Measurements from ENCODE around the gene PRRC2B. TPM values are rescaled to one million over a fixed set of nuclear protein-coding genes. Genes with fewer than 3 reads are reported as not detected.
"Not testable (repeated sequence)": the region's sequence is repeated elsewhere in the genome, so short reads cannot be mapped to it uniquely, and the experiment has no call there.

The PRRC2B gene
- total RNA-seq, 2 donors from 2014 or later: 136 to 157 TPM

DNA sequence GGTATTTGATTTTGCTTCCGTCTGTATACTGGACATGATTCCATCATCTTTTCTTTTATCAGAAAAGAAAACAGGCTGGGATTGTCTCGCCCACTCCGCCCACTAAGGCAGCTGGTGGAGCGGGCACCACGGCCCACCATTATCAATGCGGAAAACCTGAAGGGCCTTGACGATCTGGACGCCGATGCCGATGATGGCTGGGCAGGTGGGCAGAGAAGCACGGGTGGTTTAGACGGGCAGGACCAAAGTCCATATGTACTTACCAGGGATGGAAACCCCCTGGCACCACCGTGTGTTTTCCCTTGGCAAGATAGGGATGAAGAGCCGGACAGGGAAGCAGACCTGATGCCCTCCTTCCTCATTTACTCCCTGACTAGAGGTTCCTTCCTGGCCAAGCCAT, 53.7 kb downstream of the PRRC2B start:
- peaks cover 100% of the 10 kb centered on the region for H3K36me3 Mint-ChIP-seq (ENCODE audit: low read depth)

DNA sequence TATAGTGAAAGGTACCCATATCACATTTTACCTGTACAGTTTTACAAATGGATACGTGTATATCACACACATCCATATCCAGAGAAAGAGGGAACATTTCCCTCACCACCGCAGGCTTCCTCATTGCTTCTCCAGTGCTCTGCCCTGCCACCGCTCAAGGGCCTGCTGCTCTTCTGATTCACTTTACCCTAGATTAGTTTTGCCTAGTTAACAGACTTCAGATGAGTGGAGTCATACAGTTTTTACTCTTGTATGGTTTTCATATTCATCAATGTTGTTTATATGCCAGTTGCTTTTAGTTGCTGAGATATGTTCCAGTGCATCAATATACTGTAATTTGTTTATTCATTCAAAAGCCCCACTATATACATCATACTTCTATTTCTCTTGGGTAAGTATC, 54.9 kb downstream of the PRRC2B start:
- Mint-ChIP-seq H3K27ac (peak overlapping the region; percentile 92), H3K9me3 (no peaks in the 10 kb centered on the region), H3K27me3 (no peaks in the 10 kb centered on the region), H3K4me1 (peaks cover 21% of the 10 kb centered on the region), H3K4me3 (peak overlapping the region; percentile 48), H3K36me3 (ENCODE audit: low read depth) (peaks cover 95% of the 10 kb centered on the region)
- peak; percentile 86 for ATAC-seq (replicated peaks)

More for the DNA sequence above, 53.7 kb downstream of the PRRC2B start:
- H3K27me3 Mint-ChIP-seq: no peaks in the 10 kb centered on the region
- no peak for ATAC-seq (replicated peaks)
- H3K4me1 Mint-ChIP-seq: peaks cover 15% of the 10 kb centered on the region
- H3K4me3 Mint-ChIP-seq: no peak overlapping the region
- peak overlapping the region; percentile 42 for H3K27ac Mint-ChIP-seq
- H3K9me3 Mint-ChIP-seq: no peaks in the 10 kb centered on the region

DNA sequence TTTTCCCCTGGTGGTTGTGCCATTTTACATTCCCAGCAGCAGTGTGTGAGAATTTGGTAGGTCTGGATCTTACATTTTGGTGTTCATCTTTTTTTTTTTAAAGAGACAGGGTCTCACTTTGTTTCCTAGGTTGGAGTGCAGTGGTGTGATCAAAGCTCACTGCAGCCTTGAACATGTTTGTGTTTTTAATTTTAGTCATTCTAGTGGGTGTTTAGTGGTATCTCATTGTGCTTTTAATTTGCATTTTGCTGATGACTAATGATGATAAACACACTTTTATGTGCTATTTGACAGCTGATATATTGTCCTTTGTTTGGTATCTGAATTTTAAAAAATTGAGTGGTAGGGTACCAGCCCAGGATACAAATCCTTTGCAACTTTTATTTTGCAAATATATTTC, 55.4 kb downstream of the PRRC2B start:
- Mint-ChIP-seq H3K27ac (peak overlapping the region; percentile 92), H3K27me3 (no peaks in the 10 kb centered on the region)

DNA sequence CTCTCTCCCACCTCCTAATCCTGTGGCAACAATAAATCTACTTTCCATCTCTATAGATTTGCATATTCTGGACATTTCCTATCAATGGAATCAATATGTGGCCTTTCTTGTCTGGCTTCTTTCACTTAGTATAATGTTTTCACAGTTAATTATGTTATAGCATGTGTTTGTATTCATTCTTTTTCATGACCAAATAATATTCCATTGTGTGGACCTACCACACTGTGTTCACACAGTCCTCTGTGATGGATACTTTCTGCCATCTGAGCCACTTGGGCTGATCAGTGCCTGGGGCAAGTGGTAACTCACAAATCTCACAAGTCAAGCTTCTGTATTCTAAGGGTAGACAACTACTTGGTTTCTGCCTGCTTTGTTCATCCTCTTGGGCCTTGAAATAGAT, 60.1 kb downstream of the PRRC2B start:
- Mint-ChIP-seq H3K27ac (peak overlapping the region; percentile 86), H3K36me3 (ENCODE audit: low read depth) (peaks cover 95% of the 10 kb centered on the region), H3K4me3 (peak overlapping the region; percentile 38), H3K9me3 (no peaks in the 10 kb centered on the region), H3K4me1 (peaks cover 25% of the 10 kb centered on the region), H3K27me3 (no peaks in the 10 kb centered on the region)
- ATAC-seq (replicated peaks): no peak

More for the DNA sequence above, 55.4 kb downstream of the PRRC2B start:
- peak; percentile 81 for ATAC-seq (replicated peaks)
- Mint-ChIP-seq H3K36me3 (ENCODE audit: low read depth) (peaks cover 95% of the 10 kb centered on the region), H3K4me3 (peak overlapping the region; percentile 48), H3K9me3 (no peaks in the 10 kb centered on the region), H3K4me1 (peaks cover 21% of the 10 kb centered on the region)

DNA sequence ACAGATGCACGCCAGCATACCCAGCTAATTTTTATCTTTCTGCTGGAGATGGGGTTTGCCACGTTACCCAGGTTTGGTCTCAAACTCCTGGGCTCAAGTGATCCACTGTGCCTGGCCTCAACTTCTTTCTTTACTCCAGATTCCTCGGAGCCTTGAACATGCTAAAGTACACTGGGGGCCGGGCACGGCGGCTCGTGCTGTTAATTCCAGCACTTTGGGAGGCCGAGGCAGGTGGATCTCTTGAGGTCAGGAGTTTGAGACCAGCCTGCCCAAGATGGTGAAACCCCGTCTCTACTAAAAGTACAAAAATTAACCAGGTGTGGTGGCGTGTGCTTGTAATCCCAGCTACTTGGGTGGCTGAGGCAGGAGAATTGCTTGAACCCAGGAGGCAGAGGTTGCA, 61.8 kb downstream of the PRRC2B start:
- not testable (repeated sequence) for ATAC-seq (replicated peaks); H3K27me3 Mint-ChIP-seq; H3K27ac Mint-ChIP-seq; H3K4me3 Mint-ChIP-seq; H3K9me3 Mint-ChIP-seq
- Mint-ChIP-seq H3K36me3 (ENCODE audit: low read depth) (peaks cover 95% of the 10 kb centered on the region), H3K4me1 (peaks cover 21% of the 10 kb centered on the region)

DNA sequence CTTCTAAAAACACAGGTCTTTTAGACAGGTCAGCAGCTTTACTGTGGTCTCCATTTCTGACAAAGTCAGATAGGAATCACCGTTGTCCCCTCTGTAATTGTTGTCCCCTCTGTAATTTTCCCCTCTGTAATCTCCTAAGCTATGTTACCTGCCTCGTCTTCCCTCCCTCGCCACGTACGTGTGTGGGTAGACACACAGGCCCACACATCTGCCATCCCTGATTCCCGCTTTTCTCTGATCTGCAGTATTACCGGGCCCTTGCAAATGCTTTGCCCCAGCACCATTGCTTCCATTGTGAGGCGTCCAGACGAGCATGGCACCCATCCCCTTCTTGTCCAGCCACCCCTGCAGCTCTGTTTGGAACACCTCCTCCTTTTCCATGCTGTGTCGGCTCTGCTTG, 63.9 kb downstream of the PRRC2B start:
- Mint-ChIP-seq H3K4me1 (peaks cover 18% of the 10 kb centered on the region), H3K36me3 (ENCODE audit: low read depth) (peaks cover 93% of the 10 kb centered on the region), H3K27me3 (no peaks in the 10 kb centered on the region), H3K27ac (no peak overlapping the region), H3K4me3 (no peak overlapping the region), H3K9me3 (no peaks in the 10 kb centered on the region)
- no peak for ATAC-seq (replicated peaks)

DNA sequence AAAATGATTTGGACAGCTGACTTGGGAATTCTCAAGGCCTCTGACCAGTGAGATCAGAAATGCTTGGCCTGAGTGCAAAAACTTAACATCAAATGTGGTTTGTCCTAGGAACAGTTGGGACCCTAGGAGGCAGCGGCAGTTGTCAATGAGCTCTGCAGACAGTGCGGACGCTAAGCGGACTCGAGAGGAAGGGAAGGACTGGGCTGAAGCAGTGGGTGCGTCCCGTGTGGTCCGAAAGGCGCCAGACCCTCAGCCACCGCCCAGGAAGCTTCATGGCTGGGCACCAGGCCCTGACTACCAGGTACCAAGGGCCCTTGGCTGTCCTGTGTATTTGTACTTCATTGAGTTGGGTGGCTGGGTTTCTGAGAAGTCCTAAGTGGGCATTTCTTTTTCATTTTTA, 65.2 kb downstream of the PRRC2B start:
- Mint-ChIP-seq H3K4me3 (no peak overlapping the region), H3K36me3 (ENCODE audit: low read depth) (peaks cover 98% of the 10 kb centered on the region), H3K9me3 (no peaks in the 10 kb centered on the region), H3K27ac (peak overlapping the region; percentile 75), H3K27me3 (no peaks in the 10 kb centered on the region), H3K4me1 (peaks cover 14% of the 10 kb centered on the region)
- ATAC-seq (replicated peaks): no peak

DNA sequence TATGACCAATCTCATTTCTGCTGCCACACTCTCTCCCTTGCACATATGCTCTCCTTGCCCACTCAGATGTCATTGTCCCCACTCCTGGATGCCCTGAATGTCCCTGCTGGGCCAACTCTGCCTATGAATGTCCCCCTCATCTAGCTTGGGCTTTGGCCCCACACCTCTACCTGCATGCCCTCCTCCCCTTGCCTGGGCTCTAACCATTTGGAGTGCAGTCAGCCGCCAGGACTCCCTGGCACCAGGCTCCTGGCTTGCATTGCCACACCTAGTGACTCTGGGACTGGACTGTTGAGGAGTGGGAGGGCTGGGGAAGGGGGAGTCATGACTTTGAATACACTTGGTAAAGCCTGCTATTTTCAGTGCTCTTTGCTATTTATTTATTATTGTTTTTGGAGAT, 67.3 kb downstream of the PRRC2B start:
- no peak for ATAC-seq (replicated peaks)
- H3K27me3 Mint-ChIP-seq: no peaks in the 10 kb centered on the region
- H3K4me3 Mint-ChIP-seq: no peak overlapping the region
- peaks cover 98% of the 10 kb centered on the region for H3K36me3 Mint-ChIP-seq (ENCODE audit: low read depth)
- H3K27ac Mint-ChIP-seq: peak overlapping the region; percentile 75
- H3K9me3 Mint-ChIP-seq: no peaks in the 10 kb centered on the region
- H3K4me1 Mint-ChIP-seq: peaks cover 5% of the 10 kb centered on the region

DNA sequence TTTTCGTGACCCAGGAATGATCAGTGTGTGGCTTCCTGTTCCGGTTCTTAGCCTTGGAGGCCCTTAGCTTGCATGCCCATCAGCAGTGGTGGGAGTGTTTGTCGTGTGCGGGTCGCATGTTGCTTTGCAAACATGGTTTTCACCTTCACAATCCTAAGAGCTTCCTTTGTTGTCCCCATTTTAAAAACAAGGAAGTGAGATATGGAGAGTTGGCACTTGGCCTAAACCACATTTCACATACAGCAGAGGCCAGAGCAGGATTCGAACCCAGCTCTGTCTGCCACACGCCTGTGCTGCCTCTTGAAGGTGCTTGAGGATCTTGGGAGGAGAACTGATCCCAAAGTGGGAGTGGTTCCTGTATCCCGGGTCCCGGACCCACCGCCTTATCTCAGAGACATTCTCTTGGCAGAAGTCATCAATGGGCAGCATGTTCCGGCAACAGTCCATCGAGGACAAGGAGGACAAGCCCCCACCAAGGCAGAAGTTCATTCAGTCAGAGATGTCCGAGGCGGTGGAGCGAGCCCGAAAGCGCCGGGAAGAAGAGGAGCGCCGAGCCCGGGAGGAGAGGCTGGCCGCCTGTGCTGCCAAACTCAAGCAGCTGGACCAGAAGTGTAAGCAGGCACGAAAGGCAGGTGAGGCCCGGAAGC, 70.6 kb downstream of the PRRC2B start:
- Mint-ChIP-seq H3K27me3 (no peaks in the 10 kb centered on the region), H3K4me3 (no peak overlapping the region), H3K9me3 (no peaks in the 10 kb centered on the region), H3K36me3 (ENCODE audit: low read depth) (peaks cover 97% of the 10 kb centered on the region), H3K27ac (peak overlapping the region; percentile 21), H3K4me1 (peaks cover 5% of the 10 kb centered on the region)
- ATAC-seq (replicated peaks): no peak

DNA sequence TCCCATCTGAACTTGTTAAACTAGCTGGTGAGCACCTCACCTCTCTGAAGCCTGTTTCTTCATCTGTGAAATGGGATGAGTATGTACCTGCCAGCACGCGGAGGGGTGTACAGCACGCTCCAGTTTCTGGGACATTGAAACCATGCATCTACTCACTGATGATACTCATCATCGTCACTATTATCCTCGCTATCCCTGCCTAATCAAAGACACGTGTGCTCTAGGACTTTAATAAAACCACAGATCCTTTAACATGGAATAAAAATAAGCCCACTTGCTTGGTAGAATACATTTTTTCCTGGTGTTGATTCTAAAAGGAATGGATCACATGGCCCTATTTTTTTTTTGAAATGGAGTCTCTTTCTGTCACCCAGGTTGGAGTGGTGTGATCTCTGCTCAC, 71.5 kb downstream of the PRRC2B start:
- Mint-ChIP-seq H3K4me1 (peaks cover 5% of the 10 kb centered on the region), H3K27me3 (no peaks in the 10 kb centered on the region), H3K4me3 (no peak overlapping the region), H3K36me3 (ENCODE audit: low read depth) (peaks cover 97% of the 10 kb centered on the region), H3K27ac (no peak overlapping the region), H3K9me3 (no peaks in the 10 kb centered on the region)
- ATAC-seq (replicated peaks): no peak

DNA sequence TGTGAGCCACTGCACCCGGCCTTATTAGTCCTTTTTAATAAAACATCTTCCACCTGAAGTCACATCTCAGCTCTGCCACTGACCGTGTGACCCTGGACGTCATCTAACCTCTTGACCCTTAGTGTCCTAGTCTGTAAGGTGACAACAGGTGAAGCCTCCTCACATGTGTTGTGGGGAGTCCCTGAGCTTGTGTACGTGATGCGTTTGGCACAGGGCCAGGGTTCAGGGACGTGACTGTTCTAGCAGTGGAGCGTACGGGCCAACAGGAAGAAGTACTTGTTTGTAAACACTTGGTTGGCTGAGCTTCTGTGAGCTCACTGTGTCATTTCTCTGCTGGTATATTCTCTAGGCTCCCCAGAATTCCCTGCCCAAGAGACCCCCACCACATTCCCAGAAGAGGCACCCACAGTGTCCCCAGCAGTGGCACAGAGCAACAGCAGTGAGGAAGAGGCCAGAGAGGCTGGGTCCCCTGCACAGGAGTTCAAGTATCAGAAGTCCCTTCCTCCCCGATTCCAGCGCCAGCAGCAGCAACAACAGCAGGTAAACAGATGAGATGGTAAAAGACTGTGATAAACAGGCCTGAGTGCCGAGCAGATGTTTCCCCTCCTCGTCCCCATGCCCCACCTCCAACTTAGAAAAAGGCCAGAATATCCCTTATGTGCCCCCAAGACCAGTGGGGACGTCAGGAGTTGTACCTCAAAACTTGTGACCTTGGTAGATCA, 73.5 kb downstream of the PRRC2B start:
- ATAC-seq (replicated peaks): no peak
- no peak overlapping the region for H3K4me3 Mint-ChIP-seq
- no peaks in the 10 kb centered on the region for H3K4me1 Mint-ChIP-seq
- H3K27ac Mint-ChIP-seq: peak overlapping the region; percentile 15
- no peaks in the 10 kb centered on the region for H3K9me3 Mint-ChIP-seq
- H3K27me3 Mint-ChIP-seq: no peaks in the 10 kb centered on the region
- peaks cover 98% of the 10 kb centered on the region for H3K36me3 Mint-ChIP-seq (ENCODE audit: low read depth)

DNA sequence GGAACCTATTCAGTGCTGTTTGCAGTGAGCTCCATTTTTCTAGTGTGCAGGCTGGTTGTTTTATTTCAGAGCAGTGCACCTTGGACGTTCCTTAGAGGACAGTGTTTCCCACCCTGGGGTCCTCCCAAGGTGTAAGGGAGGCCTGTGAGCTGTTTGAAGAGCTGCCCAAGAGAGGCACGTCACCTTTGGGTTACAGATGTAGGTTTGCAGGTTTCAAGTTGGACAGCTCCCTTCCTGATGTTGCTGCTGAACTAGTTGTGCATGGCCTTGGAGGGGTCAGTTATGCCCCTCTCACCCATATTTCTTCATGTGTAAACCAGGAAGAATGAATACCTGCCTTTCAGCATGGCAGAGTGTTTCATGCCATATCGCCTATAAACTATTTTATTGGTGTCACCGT, 74.1 kb downstream of the PRRC2B start:
- Mint-ChIP-seq H3K4me1 (no peaks in the 10 kb centered on the region), H3K36me3 (ENCODE audit: low read depth) (peaks cover 99% of the 10 kb centered on the region), H3K9me3 (no peaks in the 10 kb centered on the region), H3K27ac (no peak overlapping the region), H3K4me3 (no peak overlapping the region), H3K27me3 (no peaks in the 10 kb centered on the region)
- ATAC-seq (replicated peaks): no peak

DNA sequence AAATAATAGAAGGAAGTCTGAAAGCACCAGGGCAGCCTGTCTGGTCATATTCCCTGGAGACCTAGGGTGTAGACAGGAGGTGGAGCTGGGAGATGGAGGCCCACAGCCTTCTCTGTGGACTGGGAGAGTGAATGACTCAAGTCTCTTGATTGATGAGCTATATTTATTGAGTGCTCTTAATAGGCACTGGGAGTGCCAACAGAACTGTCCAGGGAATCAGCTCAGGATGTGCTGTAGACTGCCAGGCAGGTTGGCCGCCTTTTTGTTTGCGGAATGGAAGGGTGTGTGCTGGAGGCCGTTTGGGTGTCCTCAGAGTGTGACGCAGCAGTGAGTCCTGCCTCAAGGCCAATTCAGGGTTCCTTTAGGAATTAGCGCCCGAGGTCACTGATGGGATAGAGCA, 75.5 kb downstream of the PRRC2B start:
- Mint-ChIP-seq H3K27ac (no peak overlapping the region), H3K9me3 (no peaks in the 10 kb centered on the region), H3K27me3 (no peaks in the 10 kb centered on the region), H3K36me3 (ENCODE audit: low read depth) (peaks cover 99% of the 10 kb centered on the region), H3K4me1 (no peaks in the 10 kb centered on the region), H3K4me3 (no peak overlapping the region)
- ATAC-seq (replicated peaks): no peak

DNA sequence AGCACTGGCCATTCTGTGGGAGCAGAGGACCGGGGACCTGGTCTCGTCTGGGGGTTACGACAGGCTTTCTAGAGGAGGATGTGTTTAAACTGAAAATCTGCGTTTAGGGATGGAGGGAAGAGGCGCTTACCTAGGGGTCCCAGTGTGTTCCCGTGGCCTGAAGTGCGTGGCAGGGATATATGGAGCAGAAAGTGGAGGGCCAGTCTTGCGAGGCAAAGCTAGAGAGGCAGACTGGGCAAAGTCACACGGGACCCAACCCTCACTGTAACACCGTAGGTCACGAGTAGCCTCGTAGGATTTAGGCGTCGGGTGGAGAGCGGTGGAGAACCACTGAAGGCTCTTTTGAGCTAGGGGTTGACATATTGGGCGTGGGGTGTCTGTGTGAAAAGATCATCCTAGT, 76.1 kb downstream of the PRRC2B start:
- Mint-ChIP-seq H3K27me3 (no peaks in the 10 kb centered on the region), H3K36me3 (ENCODE audit: low read depth) (peaks cover 99% of the 10 kb centered on the region), H3K27ac (no peak overlapping the region), H3K4me3 (no peak overlapping the region), H3K9me3 (no peaks in the 10 kb centered on the region), H3K4me1 (no peaks in the 10 kb centered on the region)
- no peak for ATAC-seq (replicated peaks)

DNA sequence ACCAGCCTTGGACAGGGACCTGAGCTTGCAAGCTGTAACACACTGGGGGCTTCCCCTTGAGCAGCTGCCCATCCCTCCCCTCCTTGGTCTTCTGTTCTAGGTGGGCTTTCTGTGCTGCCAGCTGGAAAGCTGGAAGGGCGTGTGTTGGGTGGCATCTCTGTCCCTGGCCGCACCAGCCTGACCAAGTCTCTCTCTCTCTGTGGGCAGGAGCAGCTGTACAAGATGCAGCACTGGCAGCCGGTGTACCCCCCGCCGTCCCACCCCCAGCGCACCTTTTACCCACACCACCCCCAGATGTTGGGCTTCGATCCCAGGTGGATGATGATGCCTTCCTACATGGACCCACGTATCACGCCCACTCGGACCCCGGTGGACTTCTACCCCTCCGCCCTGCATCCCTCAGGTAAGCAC, 76.7 kb downstream of the PRRC2B start:
- no peak overlapping the region for H3K4me3 Mint-ChIP-seq
- H3K27me3 Mint-ChIP-seq: no peaks in the 10 kb centered on the region
- no peak for ATAC-seq (replicated peaks)
- no peaks in the 10 kb centered on the region for H3K9me3 Mint-ChIP-seq
- H3K4me1 Mint-ChIP-seq: no peaks in the 10 kb centered on the region
- H3K27ac Mint-ChIP-seq: no peak overlapping the region
- peaks cover 99% of the 10 kb centered on the region for H3K36me3 Mint-ChIP-seq (ENCODE audit: low read depth)
